ENCODE results near the gene IDH2. TPM values are rescaled to one million over a fixed set of nuclear protein-coding genes. Genes with fewer than 3 reads are reported as not detected.

IDH2 gene
- total and polyA plus RNA-seq, 7 experiments from 2014 or later, result 32.4 to 230 (median 51.9) TPM

DNA sequence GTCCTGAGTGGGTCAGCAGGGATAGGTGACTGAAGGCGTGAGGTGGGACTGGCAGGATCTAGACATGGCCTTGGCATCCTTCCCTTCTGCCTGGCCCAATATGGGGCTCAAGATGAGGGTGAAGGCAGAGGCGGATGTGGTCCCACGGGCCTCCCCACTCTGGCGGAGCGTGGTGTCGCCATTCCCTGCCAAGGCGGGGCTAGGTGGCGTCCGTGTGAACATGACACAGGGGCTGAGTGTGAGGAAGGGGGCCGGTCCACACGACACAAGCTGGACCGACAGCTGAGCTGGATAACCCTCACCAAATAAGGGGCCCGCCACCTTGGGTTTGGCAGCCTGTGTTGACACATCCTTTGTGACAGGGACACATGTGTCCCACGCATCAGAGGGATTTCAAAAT is 58.1 kb downstream of the IDH2 start:
- Mint-ChIP-seq H3K4me3 (no peak overlapping the region), H3K9me3 (no peaks in the 10 kb centered on the region), H3K4me1 (peaks cover 12 to 47% (median 19%) of the 10 kb centered on the region in 7 donors), H3K27ac (no peak overlapping the region), H3K36me3 (peaks cover 0 to 4% (median 0%) of the 10 kb centered on the region in 5 donors), H3K27me3 (no peaks in the 10 kb centered on the region)
- H3K27me3 ChIP-seq (ENCODE audit: control insufficient read depth in 2 of 2, insufficient read depth in 2 of 2, low read length in 2 of 2), result no peaks in the 10 kb centered on the region
- ChIA-PET POLR2A (no interaction called here), CTCF (no interaction called here)
- no peaks in the 10 kb centered on the region for H3K36me3 ChIP-seq (ENCODE audit: control insufficient read depth in 2 of 3, insufficient read depth in 3 of 3, low read length in 3 of 3)
- no peaks in the 10 kb centered on the region for H3K4me1 ChIP-seq (ENCODE audit: control insufficient read depth in 2 of 2, insufficient read depth in 2 of 2, low read length in 2 of 2)
- ATAC-seq (no peak), DNase-seq (no peak)
- no peak overlapping the region for H3K27ac ChIP-seq (ENCODE audit: low read depth, low read length)
- intact Hi-C loops (cut with micrococcal nuclease), result no loop called here
- no peaks in the 10 kb centered on the region for H3K9me3 ChIP-seq (ENCODE audit: control insufficient read depth in 2 of 3, low read length in 3 of 3)
- H3K4me3 ChIP-seq (ENCODE audit: low read length), result no peak overlapping the region

DNA sequence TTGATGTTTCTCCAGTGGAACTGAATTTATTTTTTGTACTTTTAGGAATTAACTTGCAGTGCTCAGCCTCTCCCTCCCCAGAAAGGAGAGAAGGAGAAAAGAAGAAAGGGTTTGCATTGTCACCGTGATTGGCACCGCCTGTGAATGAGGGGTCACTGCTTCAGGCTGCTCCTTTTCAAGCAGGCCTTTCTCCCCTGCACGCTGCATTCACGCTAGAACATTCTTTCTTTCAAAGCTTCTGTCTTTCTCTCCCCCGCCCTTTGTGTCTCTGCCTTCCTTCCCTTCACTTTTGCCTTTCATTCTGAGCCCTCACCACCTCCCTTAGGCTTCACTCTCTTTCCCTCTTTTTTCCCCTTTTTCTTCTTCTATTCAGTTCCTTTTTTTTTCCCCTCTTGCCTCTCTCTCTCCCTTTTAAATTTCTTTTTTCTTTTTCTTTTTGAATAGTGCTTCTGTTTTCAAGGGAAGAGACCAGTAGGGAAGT is 58.7 kb downstream of the IDH2 start:
- intact Hi-C loops (cut with micrococcal nuclease), result no loop called here
- CTCF ChIA-PET, result no interaction called here

GRCh38 chr15:90042766-90043529 is 59.3 kb downstream of the IDH2 start:
- Mint-ChIP-seq H3K9me3 (no peaks in the 10 kb centered on the region), H3K4me1 (peaks cover 17 to 56% (median 31%) of the 10 kb centered on the region in 7 donors), H3K36me3 (peaks cover 0 to 4% (median 0%) of the 10 kb centered on the region in 5 donors), H3K4me3 (no peak overlapping the region), H3K27ac (no peak overlapping the region), H3K27me3 (no peaks in the 10 kb centered on the region)
- Histone ChIP-seq H3K27ac (ENCODE audit: low read depth, low read length) (no peak overlapping the region), H3K9me3 (ENCODE audit: control insufficient read depth in 2 of 3, low read length in 3 of 3) (no peaks in the 10 kb centered on the region), H3K4me3 (ENCODE audit: low read length) (no peak overlapping the region), H3K36me3 (ENCODE audit: control insufficient read depth in 2 of 3, insufficient read depth in 3 of 3, low read length in 3 of 3) (no peaks in the 10 kb centered on the region), H3K4me1 (ENCODE audit: control insufficient read depth in 2 of 2, insufficient read depth in 2 of 2, low read length in 2 of 2) (peaks cover 0 to 3% of the 10 kb centered on the region in 2 donors), H3K27me3 (ENCODE audit: control insufficient read depth in 2 of 2, insufficient read depth in 2 of 2, low read length in 2 of 2) (no peaks in the 10 kb centered on the region)
- DNase-seq (no peak), ATAC-seq (no peak)
- ChIA-PET POLR2A (no interaction called here), CTCF (no interaction called here)
- intact Hi-C loops (cut with micrococcal nuclease), result no loop called here

More for the DNA sequence above, 58.7 kb downstream of the IDH2 start:
- Mint-ChIP-seq H3K27ac (peak overlapping the region in 1 of 9 donors; percentile 35), H3K36me3 (peaks cover 0 to 4% (median 0%) of the 10 kb centered on the region in 5 donors), H3K27me3 (no peaks in the 10 kb centered on the region), H3K9me3 (no peaks in the 10 kb centered on the region), H3K4me1 (peaks cover 14 to 50% (median 25%) of the 10 kb centered on the region in 7 donors), H3K4me3 (no peak overlapping the region)
- POLR2A ChIA-PET, result no interaction called here
- H3K4me1 ChIP-seq (ENCODE audit: control insufficient read depth in 2 of 2, insufficient read depth in 2 of 2, low read length in 2 of 2), result no peaks in the 10 kb centered on the region
- H3K27ac ChIP-seq (ENCODE audit: low read depth, low read length), result no peak overlapping the region
- no peaks in the 10 kb centered on the region for H3K9me3 ChIP-seq (ENCODE audit: control insufficient read depth in 2 of 3, low read length in 3 of 3)
- no peak overlapping the region for H3K4me3 ChIP-seq (ENCODE audit: low read length)
- H3K27me3 ChIP-seq (ENCODE audit: control insufficient read depth in 2 of 2, insufficient read depth in 2 of 2, low read length in 2 of 2), result no peaks in the 10 kb centered on the region
- no peak for DNase-seq
- H3K36me3 ChIP-seq (ENCODE audit: control insufficient read depth in 2 of 3, insufficient read depth in 3 of 3, low read length in 3 of 3), result no peaks in the 10 kb centered on the region
- ATAC-seq, result no peak

GRCh38 chr15:90042356-90042755 is 59.9 kb downstream of the IDH2 start:
- Histone ChIP-seq H3K36me3 (ENCODE audit: control insufficient read depth in 2 of 3, insufficient read depth in 3 of 3, low read length in 3 of 3) (no peaks in the 10 kb centered on the region), H3K27ac (ENCODE audit: low read depth, low read length) (no peak overlapping the region), H3K9me3 (ENCODE audit: control insufficient read depth in 2 of 3, low read length in 3 of 3) (no peaks in the 10 kb centered on the region), H3K4me3 (ENCODE audit: low read length) (no peak overlapping the region), H3K4me1 (ENCODE audit: control insufficient read depth in 2 of 2, insufficient read depth in 2 of 2, low read length in 2 of 2) (peaks cover 0 to 9% of the 10 kb centered on the region in 2 donors), H3K27me3 (ENCODE audit: control insufficient read depth in 2 of 2, insufficient read depth in 2 of 2, low read length in 2 of 2) (no peaks in the 10 kb centered on the region)
- ChIA-PET CTCF (no interaction called here), POLR2A (interaction anchor here (0.6 kb wide), 1 partner anchor 11 kb away, joined by 5 read pairs; no protein-coding TSS in a partner anchor)
- Mint-ChIP-seq H3K36me3 (peaks cover 0 to 5% (median 0%) of the 10 kb centered on the region in 5 donors), H3K9me3 (no peaks in the 10 kb centered on the region), H3K4me1 (peaks cover 22 to 62% (median 37%) of the 10 kb centered on the region in 7 donors), H3K27me3 (no peaks in the 10 kb centered on the region), H3K4me3 (no peak overlapping the region), H3K27ac (no peak overlapping the region)
- ATAC-seq (no peak), DNase-seq (no peak)
- intact Hi-C loops (cut with micrococcal nuclease), result no loop called here

GRCh38 chr15:90040618-90041017 is 61.6 kb downstream of the IDH2 start:
- Mint-ChIP-seq H3K4me1 (peaks cover 29 to 69% (median 40%) of the 10 kb centered on the region in 7 donors), H3K27ac (peak overlapping the region in 1 of 9 donors; percentile 28), H3K4me3 (no peak overlapping the region), H3K36me3 (peaks cover 0 to 5% (median 0%) of the 10 kb centered on the region in 5 donors), H3K9me3 (no peaks in the 10 kb centered on the region), H3K27me3 (no peaks in the 10 kb centered on the region)
- Histone ChIP-seq H3K9me3 (ENCODE audit: control insufficient read depth in 2 of 3, low read length in 3 of 3) (no peaks in the 10 kb centered on the region), H3K4me3 (ENCODE audit: low read length) (no peak overlapping the region), H3K27ac (ENCODE audit: low read depth, low read length) (no peak overlapping the region), H3K36me3 (ENCODE audit: control insufficient read depth in 2 of 3, insufficient read depth in 3 of 3, low read length in 3 of 3) (no peaks in the 10 kb centered on the region), H3K4me1 (ENCODE audit: control insufficient read depth in 2 of 2, insufficient read depth in 2 of 2, low read length in 2 of 2) (peaks cover 3 to 10% of the 10 kb centered on the region in 2 donors), H3K27me3 (ENCODE audit: control insufficient read depth in 2 of 2, insufficient read depth in 2 of 2, low read length in 2 of 2) (no peaks in the 10 kb centered on the region)
- CTCF ChIA-PET, result no interaction called here
- no peak for DNase-seq
- POLR2A ChIA-PET, result interaction anchor here (0.6 kb wide), 1 partner anchor 154 kb away, joined by 3 read pairs; no protein-coding TSS in a partner anchor
- no peak for ATAC-seq
- intact Hi-C loops (cut with micrococcal nuclease), result no loop called here

- intact Hi-C loops (cut with micrococcal nuclease), result loop anchor here (2.0 to 5.0 kb wide), 2 partner anchors 19 to 38 kb away; partner anchors contain the start of gene ZNF710 (in 1 of the 2)
- Mint-ChIP-seq H3K9me3 (no peaks in the 10 kb centered on the region), H3K27me3 (no peaks in the 10 kb centered on the region), H3K36me3 (peaks cover 0 to 5% (median 0%) of the 10 kb centered on the region in 5 donors), H3K27ac (peak overlapping the region in 1 of 9 donors; percentile 16), H3K4me1 (peaks cover 26 to 69% (median 42%) of the 10 kb centered on the region in 7 donors), H3K4me3 (no peak overlapping the region)
- Histone ChIP-seq H3K36me3 (ENCODE audit: control insufficient read depth in 2 of 3, insufficient read depth in 3 of 3, low read length in 3 of 3) (no peaks in the 10 kb centered on the region), H3K4me3 (ENCODE audit: low read length) (no peak overlapping the region), H3K4me1 (ENCODE audit: control insufficient read depth in 2 of 2, insufficient read depth in 2 of 2, low read length in 2 of 2) (peaks cover 9 to 13% of the 10 kb centered on the region in 2 donors), H3K9me3 (ENCODE audit: control insufficient read depth in 2 of 3, low read length in 3 of 3) (no peaks in the 10 kb centered on the region), H3K27ac (ENCODE audit: low read depth, low read length) (no peak overlapping the region), H3K27me3 (ENCODE audit: control insufficient read depth in 2 of 2, insufficient read depth in 2 of 2, low read length in 2 of 2) (no peaks in the 10 kb centered on the region)
- ChIA-PET CTCF (no interaction called here), POLR2A (interaction anchor here (0.6 kb wide), 1 partner anchor 155 kb away, joined by 3 read pairs; no protein-coding TSS in a partner anchor)
- no peak for DNase-seq
- ATAC-seq, result no peak
Measured at GRCh38 chr15:90039996-90040395, 62.3 kb downstream of the IDH2 start.
